GM12865 (cell line): ENCODE data around the gene SPDYE1.
"Not testable (repeated sequence)": the region's sequence is repeated elsewhere in the genome, so short reads cannot be mapped to it uniquely, and the experiment has no call there.

ENCODE experiments used
- DNase-seq: peaks from one replicate; pipeline ENCODE4 v3.0.0; 2010; ENCODE audit warnings: low read depth
- H3K4me3 ChIP-seq: 2 replicates; pipeline ENCODE4 v1.5.1; 2011; ENCODE audit warnings: mild to moderate bottlenecking, low read depth, low read length, control low read depth
- CTCF ChIP-seq: IDR thresholded peaks from 2 replicates; pipeline ENCODE4 v1.5.1; 2011; ENCODE audit warnings: low read length, control low read depth, low read depth, inconsistent platforms; ENCODE audit not compliant: insufficient read depth; ENCODE audit errors: missing control alignments

The SPDYE1 gene

DNA sequence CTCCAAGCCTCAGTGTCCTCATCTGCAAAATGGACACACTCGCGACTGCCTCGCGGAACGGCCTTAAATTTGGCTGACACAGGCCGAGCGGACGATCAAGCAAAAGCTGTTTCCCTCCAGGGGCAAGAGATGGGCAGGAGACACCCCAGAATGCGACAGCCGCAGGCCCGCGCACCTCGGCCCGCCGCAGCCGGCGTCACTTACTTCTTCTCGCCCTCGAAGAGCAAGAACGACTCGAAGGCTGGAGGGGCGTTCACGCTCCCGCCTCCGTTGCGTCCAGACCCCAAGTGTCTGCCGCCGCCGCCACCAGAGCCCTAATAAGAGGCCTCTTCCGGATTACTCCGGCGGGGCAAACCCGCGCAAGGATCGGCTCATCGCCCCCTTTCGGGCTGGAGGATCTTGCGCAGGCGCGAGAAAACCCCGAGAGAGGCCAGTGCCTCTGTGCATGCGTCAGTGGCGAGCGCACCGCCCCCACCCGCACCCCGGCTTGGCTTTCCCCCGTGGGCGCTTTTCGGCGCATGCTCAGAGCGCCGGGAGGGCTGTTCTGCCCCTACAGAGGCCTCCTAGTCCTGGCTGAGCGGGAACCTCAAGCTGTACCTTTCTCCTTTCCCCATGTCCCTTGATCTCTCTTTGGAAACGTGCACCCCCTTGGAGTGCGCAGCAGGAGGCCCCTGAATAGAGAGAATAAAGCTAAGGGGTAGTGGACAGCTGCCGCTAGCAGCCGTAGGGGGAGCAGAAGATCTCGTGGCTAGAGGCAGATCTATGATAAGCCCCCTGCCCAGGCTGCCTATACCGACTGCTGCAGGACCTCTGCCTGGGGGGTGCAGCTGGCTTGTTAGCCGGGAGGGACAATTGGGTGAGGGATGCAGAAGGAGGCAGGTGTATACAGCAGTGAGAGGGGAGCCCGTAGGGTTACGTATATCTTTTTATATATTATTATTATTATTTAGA lies 21.4 kb downstream of the SPDYE1 start:
- peak; percentile 98 for DNase-seq
- peak; percentile 58 for TF ChIP-seq CTCF
- peak overlapping the region; percentile 85 for H3K4me3 ChIP-seq

DNA sequence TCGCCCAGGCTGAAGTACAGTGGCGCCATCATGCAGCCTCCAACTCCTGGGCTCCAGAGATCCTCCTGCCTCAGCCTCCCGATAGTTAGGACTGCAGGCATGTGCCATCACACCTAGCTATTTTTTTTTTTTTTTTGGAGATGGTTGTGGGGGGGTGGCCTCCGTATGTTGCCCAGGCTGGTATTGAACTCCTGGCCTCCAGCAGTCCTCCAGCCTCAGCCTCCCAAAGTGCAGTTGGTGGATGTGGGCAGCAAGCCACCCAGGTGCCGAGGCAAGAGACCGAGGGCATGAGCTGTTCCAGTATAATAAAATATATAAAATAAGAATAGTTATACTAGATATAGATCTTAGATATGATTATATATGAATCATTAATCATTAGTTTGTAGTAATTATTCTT lies 22.1 kb downstream of the SPDYE1 start:
- H3K4me3 ChIP-seq, DNase-seq: not testable (repeated sequence)

GRCh38 chr7:44022069-44022468 lies 24.4 kb downstream of the SPDYE1 start:
- DNase-seq, H3K4me3 ChIP-seq: not testable (repeated sequence)

GRCh38 chr7:44022796-44023467 lies 25.2 kb downstream of the SPDYE1 start:
- not testable (repeated sequence) for H3K4me3 ChIP-seq, DNase-seq

GRCh38 chr7:44029433-44029832 lies 31.7 kb downstream of the SPDYE1 start:
- H3K4me3 ChIP-seq = not testable (repeated sequence)

DNA sequence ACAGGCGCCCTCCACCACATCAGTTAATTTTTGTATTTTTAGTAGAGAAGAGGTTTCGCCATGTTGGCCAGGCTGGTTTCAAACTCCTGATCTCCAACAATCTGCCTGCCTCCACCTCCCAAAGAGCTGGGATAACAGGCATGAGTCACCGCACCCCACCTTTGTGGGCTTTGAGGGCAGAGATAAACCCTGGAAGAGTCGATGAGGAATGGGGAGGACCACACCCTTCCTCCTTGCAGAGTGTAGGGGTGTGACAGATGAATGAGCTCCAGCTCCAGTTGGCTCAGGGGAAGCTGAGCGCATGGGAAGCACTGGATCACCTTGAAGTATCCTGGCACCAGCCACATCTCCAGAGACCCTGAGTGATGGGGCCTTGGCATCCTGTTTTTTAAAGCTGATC lies 32.3 kb downstream of the SPDYE1 start:
- not testable (repeated sequence) for DNase-seq

More at GRCh38 chr7:44029433-44029832, 31.7 kb downstream of the SPDYE1 start:
- not testable (repeated sequence) for DNase-seq

GRCh38 chr7:44031319-44031718 lies 33.6 kb downstream of the SPDYE1 start:
- H3K4me3 ChIP-seq, DNase-seq: not testable (repeated sequence)

More for the DNA sequence above, 32.3 kb downstream of the SPDYE1 start:
- H3K4me3 ChIP-seq = not testable (repeated sequence)

- not testable (repeated sequence) for H3K4me3 ChIP-seq, DNase-seq
Measured at GRCh38 chr7:44032031-44032430, 34.3 kb downstream of the SPDYE1 start.

- not testable (repeated sequence) for H3K4me3 ChIP-seq, DNase-seq
Measured at GRCh38 chr7:44033971-44034844, 36.5 kb downstream of the SPDYE1 start.

DNA sequence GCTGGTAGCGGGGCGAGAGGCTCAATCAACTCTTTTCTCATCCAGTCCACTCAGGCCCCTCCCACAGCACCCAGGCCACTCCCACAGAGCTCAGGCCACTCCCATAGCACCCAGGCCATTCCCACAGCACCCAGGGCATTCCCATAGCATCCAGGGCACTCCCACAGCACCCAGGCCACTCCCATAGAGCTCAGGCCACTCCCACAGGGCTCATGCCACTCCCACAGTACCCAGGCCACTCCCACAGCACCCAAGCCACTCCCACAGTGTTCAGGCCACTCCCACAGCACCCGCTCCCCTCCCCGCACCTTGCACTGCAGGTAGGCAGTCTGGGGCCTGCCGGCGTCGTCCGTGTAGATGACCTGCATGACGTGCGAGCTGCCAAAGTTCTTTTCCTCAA lies 38.7 kb downstream of the SPDYE1 start:
- H3K4me3 ChIP-seq = not testable (repeated sequence)
- DNase-seq = peak; percentile 57

DNA sequence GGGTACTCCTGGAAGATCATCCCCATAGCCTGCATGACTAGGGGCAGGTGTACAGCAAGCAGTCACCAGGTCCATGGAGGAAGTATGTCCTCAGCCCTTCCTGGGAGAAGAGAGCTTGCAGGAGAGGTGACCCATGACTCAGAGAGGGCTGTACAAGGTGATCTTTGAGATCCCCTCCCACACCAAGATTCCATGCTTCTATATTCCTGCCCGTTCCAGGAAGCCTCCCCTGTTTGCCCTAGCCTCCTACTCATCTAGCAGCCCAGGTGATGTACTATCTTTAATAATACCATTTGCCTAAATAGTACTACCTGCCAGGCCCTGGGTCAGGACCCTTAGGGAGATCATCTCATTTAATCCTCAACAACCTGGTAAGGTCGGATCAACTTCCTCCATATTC lies 40.3 kb downstream of the SPDYE1 start:
- not testable (repeated sequence) for H3K4me3 ChIP-seq, DNase-seq

GRCh38 chr7:44038553-44038952 lies 40.9 kb downstream of the SPDYE1 start:
- DNase-seq, H3K4me3 ChIP-seq: not testable (repeated sequence)

GRCh38 chr7:44038961-44039558 lies 41.4 kb downstream of the SPDYE1 start:
- DNase-seq = peak; percentile 86
- H3K4me3 ChIP-seq = not testable (repeated sequence)

GRCh38 chr7:44039800-44040492 lies 42.2 kb downstream of the SPDYE1 start:
- DNase-seq = not testable (repeated sequence)
- H3K4me3 ChIP-seq = peak overlapping the region; percentile 51
